Measurements from ENCODE around the gene CEP250.
"Not testable (repeated sequence)": the region's sequence is repeated elsewhere in the genome, so short reads cannot be mapped to it uniquely, and the experiment has no call there.

The CEP250 gene

GRCh38 chr20:35457539-35457938 is 2.1 kb downstream of the CEP250 start:
- not testable (repeated sequence) for DNase-seq

DNA sequence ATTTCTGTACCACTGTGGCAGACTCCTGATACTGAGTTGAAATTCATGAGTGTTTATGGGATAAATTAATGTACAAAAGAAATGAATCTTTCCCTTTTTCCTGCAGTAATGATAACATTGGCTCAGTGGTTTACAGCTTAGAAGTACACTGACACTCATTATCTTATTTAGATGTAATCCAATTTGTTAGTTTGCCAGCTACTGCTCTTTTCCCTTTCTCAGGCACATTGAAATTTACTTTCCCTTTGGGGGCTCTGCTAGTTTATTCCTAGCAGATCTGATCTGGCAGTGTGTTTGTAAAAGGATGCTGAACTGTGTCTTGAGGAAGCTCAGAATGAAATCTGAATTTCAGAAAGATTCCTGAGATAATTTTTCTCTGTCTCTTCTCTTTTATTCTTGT is 3.0 kb downstream of the CEP250 start:
- no peak for DNase-seq

DNA sequence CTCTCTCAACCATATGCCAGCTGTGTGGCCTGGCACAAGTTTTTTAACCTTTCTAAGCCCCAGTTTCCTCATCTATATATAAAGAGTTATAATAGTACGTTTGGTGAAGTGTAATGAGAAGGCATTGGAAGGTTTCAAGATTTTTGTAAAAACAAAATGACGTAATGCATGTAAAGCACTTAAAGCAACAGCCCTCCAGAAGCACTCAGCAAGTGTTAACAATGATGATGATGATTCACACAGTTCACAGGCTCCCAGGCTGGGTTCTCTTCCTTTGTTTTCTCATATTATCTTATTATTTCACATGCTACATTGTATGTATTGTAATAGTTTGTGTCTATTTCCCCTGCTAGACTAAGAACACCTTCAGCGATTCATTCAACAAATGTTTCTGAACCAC is 6.2 kb downstream of the CEP250 start:
- DNase-seq: no peak

- DNase-seq: no peak
Observed at GRCh38 chr20:35462351-35462750, 7.0 kb downstream of the CEP250 start.

- DNase-seq: peak; percentile 43 to 63
Observed at GRCh38 chr20:35463455-35464300, 8.3 kb downstream of the CEP250 start.

DNA sequence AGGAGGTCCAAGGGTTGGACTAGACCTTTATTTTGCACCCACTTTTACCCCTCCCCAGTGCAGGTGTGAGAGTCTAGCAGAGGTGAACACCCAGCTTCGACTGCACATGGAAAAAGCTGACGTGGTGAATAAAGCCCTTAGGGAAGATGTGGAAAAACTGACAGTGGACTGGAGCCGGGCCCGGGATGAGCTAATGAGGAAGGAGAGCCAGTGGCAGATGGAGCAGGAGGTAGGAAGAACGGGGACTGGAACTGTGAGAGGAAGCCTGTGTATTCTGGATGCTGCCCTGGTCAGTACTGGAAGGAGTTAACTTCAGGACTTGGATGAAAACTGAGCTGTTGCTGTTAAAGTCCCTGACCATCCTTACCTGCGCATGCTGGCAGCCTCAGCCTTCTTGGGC is 10.6 kb downstream of the CEP250 start:
- no peak for DNase-seq

- DNase-seq: no peak
Observed at GRCh38 chr20:35466856-35467255, 11.5 kb downstream of the CEP250 start.

DNA sequence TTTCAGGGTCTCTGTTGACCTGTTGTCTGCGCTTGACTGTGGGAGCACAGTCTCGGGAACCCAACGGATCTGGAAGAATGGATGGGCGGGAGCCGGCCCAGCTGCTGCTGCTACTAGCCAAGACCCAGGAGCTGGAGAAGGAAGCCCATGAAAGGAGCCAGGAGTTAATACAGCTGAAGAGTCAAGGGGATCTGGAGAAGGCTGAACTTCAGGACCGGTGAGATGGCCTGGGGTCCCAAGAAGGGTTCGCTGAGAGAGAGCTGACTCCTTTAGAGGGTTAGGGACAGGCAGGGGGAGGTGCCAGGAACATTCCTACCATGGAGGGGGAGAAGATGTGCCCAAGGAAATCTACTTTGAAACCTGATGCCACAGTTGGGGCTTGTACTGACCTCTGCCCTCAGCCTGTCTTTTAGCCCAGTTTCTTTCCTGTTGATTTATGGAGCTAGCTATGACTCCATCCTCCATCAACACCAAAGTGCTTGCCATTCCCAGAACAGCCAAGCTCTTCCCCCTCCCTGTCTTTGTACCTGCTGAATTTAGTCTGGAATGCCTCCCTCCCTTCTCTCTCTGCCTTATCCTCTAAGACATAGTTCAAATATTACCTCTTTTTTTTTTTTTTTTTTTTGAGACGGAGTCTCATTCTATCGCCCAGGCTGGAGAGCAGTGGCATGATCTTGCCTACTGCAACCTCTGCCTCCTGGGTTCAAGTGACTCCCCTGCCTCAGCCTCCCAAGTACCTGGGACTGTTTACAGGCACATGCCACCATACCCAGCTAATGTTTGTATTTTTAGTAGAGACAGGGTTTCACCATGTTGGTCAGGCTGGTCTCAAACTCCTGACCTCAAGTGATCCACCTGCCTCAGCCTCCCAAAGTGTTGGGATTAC is 12.2 kb downstream of the CEP250 start:
- DNase-seq: no peak

DNA sequence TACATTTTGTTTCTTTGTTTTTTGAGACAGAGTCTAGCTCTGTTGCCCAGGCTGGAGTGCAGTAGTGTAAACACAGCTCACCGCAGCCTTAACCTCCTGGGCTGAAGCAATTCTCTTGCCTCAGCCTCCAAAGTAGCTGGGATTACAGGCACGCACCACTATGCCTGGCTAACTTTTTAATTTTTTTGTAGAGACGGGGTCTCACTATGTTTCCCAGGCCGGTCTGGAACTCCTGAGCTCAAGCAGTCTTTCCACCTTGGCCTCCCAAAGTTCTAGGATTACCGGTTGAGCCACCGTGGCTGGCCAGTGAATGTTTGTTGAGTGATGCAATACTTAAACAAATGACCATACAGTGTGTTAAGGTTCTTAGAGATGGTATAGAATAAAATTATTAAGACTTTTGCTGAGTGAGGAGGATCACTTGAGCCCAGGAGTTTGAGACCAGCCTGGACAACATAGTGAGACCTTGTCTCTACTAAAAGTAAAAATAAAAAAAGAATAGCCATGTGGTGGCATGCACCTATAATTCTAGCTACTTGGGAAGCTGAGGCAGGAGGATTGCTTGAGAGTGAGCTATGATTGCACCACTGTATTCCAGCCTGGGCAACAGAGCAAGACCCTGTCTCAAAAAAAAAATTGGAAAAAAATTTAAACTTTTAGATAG is 13.4 kb downstream of the CEP250 start:
- DNase-seq: no peak

- DNase-seq: no peak
Observed at GRCh38 chr20:35472209-35472608, 16.8 kb downstream of the CEP250 start.

GRCh38 chr20:35473684-35474083 is 18.3 kb downstream of the CEP250 start:
- no peak for DNase-seq

GRCh38 chr20:35474303-35474871 is 19.0 kb downstream of the CEP250 start:
- DNase-seq: no peak

GRCh38 chr20:35476288-35476687 is 20.9 kb downstream of the CEP250 start:
- no peak for DNase-seq

- peak in 1 of 2 donors; percentile 16 for DNase-seq
Observed at GRCh38 chr20:35478804-35479472, 23.5 kb downstream of the CEP250 start.

DNA sequence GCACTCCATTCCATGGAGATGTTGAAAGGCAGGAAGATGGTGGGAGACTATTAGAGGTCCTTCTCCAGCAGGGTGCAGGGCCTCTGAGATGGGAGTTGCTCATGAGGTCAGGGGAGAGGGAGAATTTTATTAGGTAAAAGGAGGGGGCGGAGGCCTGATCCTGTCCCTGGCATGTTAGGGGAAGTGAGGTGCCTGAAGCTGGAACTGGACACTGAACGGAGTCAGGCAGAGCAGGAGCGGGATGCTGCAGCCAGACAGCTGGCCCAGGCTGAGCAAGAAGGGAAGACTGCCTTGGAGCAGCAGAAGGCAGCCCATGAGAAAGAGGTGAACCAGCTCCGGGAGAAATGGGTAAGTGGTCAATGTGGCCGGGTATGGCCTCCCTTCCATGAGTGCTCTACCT is 24.4 kb downstream of the CEP250 start:
- no peak for DNase-seq

- no peak for DNase-seq
Observed at GRCh38 chr20:35487479-35487878, 32.1 kb downstream of the CEP250 start.

DNA sequence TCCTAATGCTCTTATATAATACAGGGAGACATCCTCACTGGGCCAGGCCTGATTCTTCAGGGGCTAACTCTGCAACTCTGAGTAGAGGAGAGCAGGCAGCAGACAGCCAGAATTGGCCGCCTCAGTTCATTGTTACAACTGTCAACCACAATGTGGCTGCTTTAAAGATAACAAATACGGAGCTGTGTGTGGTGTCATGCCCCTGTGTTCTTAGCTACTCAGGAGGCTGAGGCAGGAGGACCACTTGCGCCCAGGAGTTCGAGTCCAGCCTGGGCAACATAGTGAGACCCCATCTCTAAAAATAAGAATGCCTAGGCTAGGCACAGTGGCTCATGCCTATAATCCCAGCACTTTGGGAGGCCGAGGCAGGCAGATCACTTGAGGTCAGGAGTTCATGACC is 34.3 kb downstream of the CEP250 start:
- no peak for DNase-seq

GRCh38 chr20:35490736-35491181 is 35.4 kb downstream of the CEP250 start:
- peak; percentile 49 to 59 for DNase-seq

- no peak for DNase-seq
Observed at GRCh38 chr20:35491823-35492222, 36.4 kb downstream of the CEP250 start.

- DNase-seq: no peak
Observed at GRCh38 chr20:35492352-35492751, 37.0 kb downstream of the CEP250 start.

DNA sequence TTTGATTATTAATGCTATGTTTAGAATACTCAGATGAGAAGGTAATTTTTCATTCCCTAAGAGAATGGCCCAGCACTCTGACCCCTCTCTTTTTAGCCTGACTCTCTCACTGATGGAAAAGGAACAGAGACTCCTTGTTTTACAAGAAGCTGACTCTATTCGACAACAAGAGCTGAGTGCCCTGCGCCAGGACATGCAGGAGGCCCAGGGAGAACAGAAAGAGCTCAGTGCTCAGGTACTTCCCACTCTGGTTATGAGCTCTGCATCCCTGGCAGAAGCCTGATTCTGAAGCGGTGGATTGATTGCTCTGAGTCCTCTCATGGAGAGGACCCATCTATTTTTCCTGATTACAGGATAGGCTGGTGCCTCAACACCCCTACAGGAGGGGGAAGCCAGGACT is 41.1 kb downstream of the CEP250 start:
- DNase-seq: no peak

DNA sequence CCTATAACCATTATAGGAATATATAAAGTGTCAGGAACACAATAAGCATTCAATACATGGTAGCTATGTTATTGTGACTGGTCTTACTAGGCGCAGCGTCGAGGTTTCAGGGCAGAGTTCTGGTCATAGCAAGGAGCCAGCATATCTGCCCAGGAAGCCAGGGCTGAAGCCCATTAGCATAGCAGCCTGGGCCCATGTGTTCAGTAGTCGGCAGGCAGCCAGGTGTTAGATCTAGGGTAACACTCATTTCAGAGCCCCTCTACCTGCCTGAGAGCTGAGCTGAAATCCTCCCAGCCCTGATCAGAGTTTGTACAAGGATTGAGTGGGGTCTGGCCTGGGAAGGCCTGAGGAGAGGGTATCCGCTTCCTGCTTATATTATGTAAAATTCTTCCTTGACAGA is 41.9 kb downstream of the CEP250 start:
- no peak for DNase-seq
